ENCODE results near the gene RANBP6.

RANBP6 gene

GRCh38 chr9:6049798-6050197, 34.4 kb upstream of the RANBP6 start:
- FAIRE-seq, result no peak

GRCh38 chr9:6048039-6048438, 32.6 kb upstream of the RANBP6 start:
- FAIRE-seq (no peak), DNase-seq (ENCODE audit: insufficient read length, low spot score) (no peak)
- TF ChIP-seq CTCF (IDR thresholded peaks at IDR 0.05; ENCODE audit: insufficient read depth, missing control alignments), result no peak

More at GRCh38 chr9:6049798-6050197, 34.4 kb upstream of the RANBP6 start:
- DNase-seq (ENCODE audit: insufficient read length, low spot score), result no peak
- TF ChIP-seq CTCF (IDR thresholded peaks at IDR 0.05; ENCODE audit: insufficient read depth, missing control alignments), result peak; percentile 37

GRCh38 chr9:6047020-6047419, 31.6 kb upstream of the RANBP6 start:
- TF ChIP-seq CTCF (IDR thresholded peaks at IDR 0.05; ENCODE audit: insufficient read depth, missing control alignments), result no peak
- DNase-seq (ENCODE audit: insufficient read length, low spot score), result no peak
- FAIRE-seq, result no peak

GRCh38 chr9:6045364-6045763, 29.9 kb upstream of the RANBP6 start:
- FAIRE-seq, result no peak
- TF ChIP-seq CTCF (IDR thresholded peaks at IDR 0.05; ENCODE audit: insufficient read depth, missing control alignments), result no peak
- no peak for DNase-seq (ENCODE audit: insufficient read length, low spot score)

GRCh38 chr9:6040077-6040476, 24.7 kb upstream of the RANBP6 start:
- TF ChIP-seq CTCF (IDR thresholded peaks at IDR 0.05; ENCODE audit: insufficient read depth, missing control alignments), result no peak
- FAIRE-seq, result no peak

GRCh38 chr9:6036391-6036790, 21.0 kb upstream of the RANBP6 start:
- DNase-seq (ENCODE audit: insufficient read length, low spot score), result no peak
- no peak for FAIRE-seq
- no peak for TF ChIP-seq CTCF (IDR thresholded peaks at IDR 0.05; ENCODE audit: insufficient read depth, missing control alignments)

More at GRCh38 chr9:6040077-6040476, 24.7 kb upstream of the RANBP6 start:
- DNase-seq (ENCODE audit: insufficient read length, low spot score), result no peak

GRCh38 chr9:6034954-6035353, 19.5 kb upstream of the RANBP6 start:
- DNase-seq (ENCODE audit: insufficient read length, low spot score) (no peak), FAIRE-seq (no peak)

More at GRCh38 chr9:6034954-6035353, 19.5 kb upstream of the RANBP6 start:
- no peak for TF ChIP-seq CTCF (IDR thresholded peaks at IDR 0.05; ENCODE audit: insufficient read depth, missing control alignments)
